ENCODE data around the gene CCNQ.

DNA sequence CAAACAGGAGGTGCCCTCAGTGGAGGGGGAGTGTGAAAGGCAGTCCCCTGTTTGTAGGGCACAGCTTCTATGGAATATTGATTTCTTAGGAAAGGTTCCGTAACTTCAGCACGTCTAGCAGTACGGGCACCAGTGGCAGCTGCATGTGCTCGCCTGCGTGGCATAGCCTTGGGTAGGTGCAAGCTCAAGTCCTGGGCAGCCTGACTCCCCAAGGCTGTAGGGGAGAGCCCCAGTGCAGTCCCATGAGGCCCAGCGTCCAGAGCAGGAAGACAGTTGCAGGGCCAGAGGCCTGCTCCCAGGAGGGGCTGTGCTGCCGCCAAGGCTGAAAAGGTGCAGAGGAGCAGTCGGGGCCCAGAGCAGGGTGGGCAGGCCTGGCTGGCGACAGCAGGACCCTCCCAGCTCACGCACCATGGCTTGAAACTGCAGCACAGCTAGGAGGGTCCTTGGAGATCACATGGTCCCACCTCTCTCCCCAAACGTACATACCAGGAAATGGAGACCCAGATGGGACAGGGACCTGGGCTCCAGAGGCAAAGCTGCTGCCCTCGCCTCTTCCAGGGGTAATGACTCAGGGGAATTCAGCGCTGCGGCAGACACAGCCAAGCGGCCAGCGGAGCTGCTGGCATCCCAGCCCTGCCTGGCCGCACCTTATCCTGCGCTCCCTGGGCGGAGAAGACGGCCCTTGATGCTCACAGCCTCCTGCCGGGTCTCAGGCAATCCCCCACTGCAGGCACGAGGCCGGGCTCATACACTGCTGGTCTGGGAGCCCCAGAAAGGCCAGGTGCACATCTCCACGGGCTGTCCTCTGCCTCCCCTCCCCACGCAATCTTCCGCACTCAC lies 42.0 kb upstream of the CCNQ start:
- TF ChIP-seq, protein P1, sequence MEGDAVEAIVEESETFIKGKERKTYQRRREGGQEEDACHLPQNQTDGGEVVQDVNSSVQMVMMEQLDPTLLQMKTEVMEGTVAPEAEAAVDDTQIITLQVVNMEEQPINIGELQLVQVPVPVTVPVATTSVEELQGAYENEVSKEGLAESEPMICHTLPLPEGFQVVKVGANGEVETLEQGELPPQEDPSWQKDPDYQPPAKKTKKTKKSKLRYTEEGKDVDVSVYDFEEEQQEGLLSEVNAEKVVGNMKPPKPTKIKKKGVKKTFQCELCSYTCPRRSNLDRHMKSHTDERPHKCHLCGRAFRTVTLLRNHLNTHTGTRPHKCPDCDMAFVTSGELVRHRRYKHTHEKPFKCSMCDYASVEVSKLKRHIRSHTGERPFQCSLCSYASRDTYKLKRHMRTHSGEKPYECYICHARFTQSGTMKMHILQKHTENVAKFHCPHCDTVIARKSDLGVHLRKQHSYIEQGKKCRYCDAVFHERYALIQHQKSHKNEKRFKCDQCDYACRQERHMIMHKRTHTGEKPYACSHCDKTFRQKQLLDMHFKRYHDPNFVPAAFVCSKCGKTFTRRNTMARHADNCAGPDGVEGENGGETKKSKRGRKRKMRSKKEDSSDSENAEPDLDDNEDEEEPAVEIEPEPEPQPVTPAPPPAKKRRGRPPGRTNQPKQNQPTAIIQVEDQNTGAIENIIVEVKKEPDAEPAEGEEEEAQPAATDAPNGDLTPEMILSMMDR (conservative IDR thresholded peaks at IDR 0.05), result no peak
- TF ChIP-seq EZH2 (IDR thresholded peaks at IDR 0.05; ENCODE audit: low read depth), result no peak
